Measurements from ENCODE around the gene BMAL1.

DNA sequence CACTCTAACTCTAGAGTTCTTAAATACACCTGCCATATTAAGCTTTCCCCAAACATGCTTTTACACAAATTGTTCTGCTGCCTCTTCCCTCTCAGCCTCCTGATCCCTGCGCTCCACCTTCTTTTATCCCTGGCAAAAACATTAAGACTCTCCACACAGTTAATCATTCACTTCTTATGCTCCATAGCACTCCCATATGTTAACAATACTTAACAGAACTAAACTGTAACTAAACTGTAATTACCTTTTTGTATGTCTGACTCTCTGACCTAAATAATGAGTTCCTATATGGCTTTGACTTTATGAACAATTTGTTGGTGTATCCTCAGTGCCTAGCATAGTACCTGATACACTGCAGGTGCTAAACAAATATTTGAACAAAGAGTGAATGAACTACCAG is 113.6 kb downstream of the BMAL1 start:
- TF ChIP-seq, protein P1, sequence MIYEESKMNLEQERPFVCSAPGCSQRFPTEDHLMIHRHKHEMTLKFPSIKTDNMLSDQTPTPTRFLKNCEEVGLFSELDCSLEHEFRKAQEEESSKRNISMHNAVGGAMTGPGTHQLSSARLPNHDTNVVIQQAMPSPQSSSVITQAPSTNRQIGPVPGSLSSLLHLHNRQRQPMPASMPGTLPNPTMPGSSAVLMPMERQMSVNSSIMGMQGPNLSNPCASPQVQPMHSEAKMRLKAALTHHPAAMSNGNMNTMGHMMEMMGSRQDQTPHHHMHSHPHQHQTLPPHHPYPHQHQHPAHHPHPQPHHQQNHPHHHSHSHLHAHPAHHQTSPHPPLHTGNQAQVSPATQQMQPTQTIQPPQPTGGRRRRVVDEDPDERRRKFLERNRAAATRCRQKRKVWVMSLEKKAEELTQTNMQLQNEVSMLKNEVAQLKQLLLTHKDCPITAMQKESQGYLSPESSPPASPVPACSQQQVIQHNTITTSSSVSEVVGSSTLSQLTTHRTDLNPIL (CRISPR knock-in tag; IDR thresholded peaks at IDR 0.05; ENCODE audit: low read depth): no peak
- TF ChIP-seq ZFP3 (CRISPR knock-in tag; IDR thresholded peaks at IDR 0.05) (no peak), PPARA (CRISPR knock-in tag; IDR thresholded peaks at IDR 0.05; ENCODE audit: borderline replicate concordance) (no peak), GLIS3 (CRISPR knock-in tag; IDR thresholded peaks at IDR 0.05) (no peak), TCF4 (CRISPR knock-in tag; IDR thresholded peaks at IDR 0.05; ENCODE audit: borderline replicate concordance) (no peak), BACH2 (CRISPR knock-in tag; IDR thresholded peaks at IDR 0.05; ENCODE audit: borderline replicate concordance) (no peak), CSDC2 (CRISPR knock-in tag; IDR thresholded peaks at IDR 0.05) (no peak)
- TF ChIP-seq, protein P2, sequence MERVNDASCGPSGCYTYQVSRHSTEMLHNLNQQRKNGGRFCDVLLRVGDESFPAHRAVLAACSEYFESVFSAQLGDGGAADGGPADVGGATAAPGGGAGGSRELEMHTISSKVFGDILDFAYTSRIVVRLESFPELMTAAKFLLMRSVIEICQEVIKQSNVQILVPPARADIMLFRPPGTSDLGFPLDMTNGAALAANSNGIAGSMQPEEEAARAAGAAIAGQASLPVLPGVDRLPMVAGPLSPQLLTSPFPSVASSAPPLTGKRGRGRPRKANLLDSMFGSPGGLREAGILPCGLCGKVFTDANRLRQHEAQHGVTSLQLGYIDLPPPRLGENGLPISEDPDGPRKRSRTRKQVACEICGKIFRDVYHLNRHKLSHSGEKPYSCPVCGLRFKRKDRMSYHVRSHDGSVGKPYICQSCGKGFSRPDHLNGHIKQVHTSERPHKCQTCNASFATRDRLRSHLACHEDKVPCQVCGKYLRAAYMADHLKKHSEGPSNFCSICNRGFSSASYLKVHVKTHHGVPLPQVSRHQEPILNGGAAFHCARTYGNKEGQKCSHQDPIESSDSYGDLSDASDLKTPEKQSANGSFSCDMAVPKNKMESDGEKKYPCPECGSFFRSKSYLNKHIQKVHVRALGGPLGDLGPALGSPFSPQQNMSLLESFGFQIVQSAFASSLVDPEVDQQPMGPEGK (CRISPR knock-in tag; IDR thresholded peaks at IDR 0.05; ENCODE audit: borderline replicate concordance): no peak
- TF ChIP-seq, protein P3, sequence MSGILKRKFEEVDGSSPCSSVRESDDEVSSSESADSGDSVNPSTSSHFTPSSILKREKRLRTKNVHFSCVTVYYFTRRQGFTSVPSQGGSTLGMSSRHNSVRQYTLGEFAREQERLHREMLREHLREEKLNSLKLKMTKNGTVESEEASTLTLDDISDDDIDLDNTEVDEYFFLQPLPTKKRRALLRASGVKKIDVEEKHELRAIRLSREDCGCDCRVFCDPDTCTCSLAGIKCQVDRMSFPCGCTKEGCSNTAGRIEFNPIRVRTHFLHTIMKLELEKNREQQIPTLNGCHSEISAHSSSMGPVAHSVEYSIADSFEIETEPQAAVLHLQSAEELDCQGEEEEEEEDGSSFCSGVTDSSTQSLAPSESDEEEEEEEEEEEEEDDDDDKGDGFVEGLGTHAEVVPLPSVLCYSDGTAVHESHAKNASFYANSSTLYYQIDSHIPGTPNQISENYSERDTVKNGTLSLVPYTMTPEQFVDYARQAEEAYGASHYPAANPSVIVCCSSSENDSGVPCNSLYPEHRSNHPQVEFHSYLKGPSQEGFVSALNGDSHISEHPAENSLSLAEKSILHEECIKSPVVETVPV (CRISPR knock-in tag; IDR thresholded peaks at IDR 0.05): no peak
